HL-60 (cell line): Measurements from ENCODE around the gene PRICKLE3.

ENCODE experiments used
- DNase-seq, 2 experiments: peaks; one replicate each; pipeline ENCODE4 v3.0.0-alpha.2; 2010 to 2020; ENCODE audit warnings: low read depth in 1 of 2, low spot score in 1 of 2
- H3K27ac ChIP-seq: fragments of 250-450 bp; sonication (Bioruptor Pico); replicated peaks from 2 replicates; pipeline ENCODE4 v1.5.1; 2020; ENCODE audit warnings: mild to moderate bottlenecking, moderate library complexity
- H3K27me3 ChIP-seq: fragments of 250-450 bp; sonication (Bioruptor Pico); 2 replicates; pipeline ENCODE4 v1.5.1; 2021; ENCODE audit warnings: mild to moderate bottlenecking, moderate library complexity; ENCODE audit not compliant: insufficient read depth, poor library complexity, severe bottlenecking
- H3K4me3 ChIP-seq: replicated peaks from 2 replicates; pipeline ENCODE4 v1.5.1; 2011; ENCODE audit warnings: mild to moderate bottlenecking, control low read depth, low read length; ENCODE audit not compliant: insufficient read depth
- CTCF ChIP-seq: IDR thresholded peaks from one replicate; pipeline ENCODE4 v1.5.1; 2011; ENCODE audit warnings: low read length, control low read depth, inconsistent platforms; ENCODE audit not compliant: insufficient read depth
- GABPA ChIP-seq: IDR thresholded peaks from 2 replicates; pipeline ENCODE4 v1.6.1; 2012; ENCODE audit warnings: low read depth
- POLR2AphosphoS5 ChIP-seq: IDR thresholded peaks from 2 replicates; pipeline ENCODE4 v1.6.1; 2012; ENCODE audit warnings: low read depth
- REST ChIP-seq: IDR thresholded peaks from 2 replicates; pipeline ENCODE4 v1.6.1; 2012; ENCODE audit warnings: low read depth; ENCODE audit not compliant: insufficient replicate concordance
- SPI1 ChIP-seq: IDR thresholded peaks from 2 replicates; pipeline ENCODE4 v1.6.1; 2012; ENCODE audit warnings: low read depth, mild to moderate bottlenecking, borderline replicate concordance

Gene PRICKLE3

GRCh38 chrX:49187028-49187394 is 838 bp upstream of the PRICKLE3 start:
- Histone ChIP-seq H3K4me3 (no peak overlapping the region), H3K27me3 (no peaks in the 10 kb centered on the region), H3K27ac (no peak overlapping the region)
- no peak for TF ChIP-seq SPI1
- TF ChIP-seq POLR2AphosphoS5: no peak
- no peak for TF ChIP-seq GABPA
- TF ChIP-seq CTCF: no peak
- no peak for TF ChIP-seq REST
- no peak for DNase-seq

- TF ChIP-seq CTCF (no peak), SPI1 (no peak), POLR2AphosphoS5 (no peak), REST (no peak), GABPA (no peak)
- Histone ChIP-seq H3K27ac (no peak overlapping the region), H3K27me3 (no peaks in the 10 kb centered on the region), H3K4me3 (peak overlapping the region; percentile 72)
- DNase-seq: peak in 1 of 2 experiments; percentile 48
These were observed 1.6 kb downstream of the PRICKLE3 start for GRCh38 chrX:49184294-49185281.

GRCh38 chrX:49183701-49184281 is 2.4 kb downstream of the PRICKLE3 start:
- TF ChIP-seq CTCF: no peak
- TF ChIP-seq POLR2AphosphoS5: no peak
- no peak for TF ChIP-seq SPI1
- no peak for TF ChIP-seq GABPA
- no peak for TF ChIP-seq REST
- Histone ChIP-seq H3K27ac (no peak overlapping the region), H3K4me3 (no peak overlapping the region), H3K27me3 (no peaks in the 10 kb centered on the region)
- no peak for DNase-seq
